ENCODE results near the gene ELP2. TPM values are rescaled to one million over a fixed set of nuclear protein-coding genes. Genes with fewer than 3 reads are reported as not detected.

Gene ELP2
- total and polyA plus RNA-seq, 2 of the 8 experiments (the other 6 are each of a cell fraction or from before 2014, with no cell fraction given): 55.8 to 165 TPM

GRCh38 chr18:36176177-36176584 lies 46.5 kb downstream of the ELP2 start:
- Histone ChIP-seq H2BK120ac (replicated peaks; ENCODE audit: low read depth, low read length) (no peak overlapping the region), H3K23me2 (ENCODE audit: low read depth, low read length) (no peaks in the 10 kb centered on the region), H4K8ac (ENCODE audit: extremely low read depth, insufficient read depth, low read length) (no peak overlapping the region), H3K79me2 (ENCODE audit: control insufficient read depth in 1 of 2, insufficient read depth in 2 of 2, low read length in 2 of 2) (no peaks in the 10 kb centered on the region), H3K9me3 (ENCODE audit: insufficient read depth in 2 of 2, low read depth in 1 of 2, low read length in 1 of 2) (no peaks in the 10 kb centered on the region), H3K14ac (ENCODE audit: insufficient read length) (no peak overlapping the region), H3K23ac (ENCODE audit: insufficient read length) (no peak overlapping the region), H2BK12ac (ENCODE audit: low read depth, low read length) (no peak overlapping the region), H3K4me1 (replicated peaks in 1 of 4; ENCODE audit: control insufficient read depth in 3 of 4, insufficient read depth in 4 of 4, low read length in 3 of 4) (no peaks in the 10 kb centered on the region), H3K4me2 (ENCODE audit: insufficient read depth in 1 of 2, low read depth in 2 of 2, low read length in 2 of 2) (no peak overlapping the region), H2BK5ac (ENCODE audit: low read depth, low read length) (no peak overlapping the region), H4K5ac (ENCODE audit: insufficient read length, low read depth, low read length) (no peak overlapping the region), H2AFZ (ENCODE audit: low read length) (no peak overlapping the region), H4K91ac (replicated peaks; ENCODE audit: insufficient read length, low read length) (no peak overlapping the region), H3K56ac (replicated peaks; ENCODE audit: insufficient read length, low read depth, low read length) (no peak overlapping the region), H3K36me3 (ENCODE audit: control insufficient read depth in 2 of 4, insufficient read depth in 4 of 4, low read length in 3 of 4) (peaks cover 4 to 50% (median 35%) of the 10 kb centered on the region in 4 experiments; a peak in 7 of 8 replicates), H2AK5ac (ENCODE audit: low read depth, low read length) (no peak overlapping the region), H3K9ac (replicated peaks in 1 of 4; ENCODE audit: extremely low read depth in 1 of 4, low read depth in 3 of 4, low read length in 3 of 4) (no peak overlapping the region), H3K4me3 (ENCODE audit: extremely low read depth in 1 of 4, insufficient read depth in 2 of 4, low read depth in 3 of 4, low read length in 4 of 4) (no peak overlapping the region), H3K27me3 (replicated peaks in 1 of 4; ENCODE audit: control insufficient read depth in 3 of 4, extremely low read depth in 1 of 4, insufficient read depth in 3 of 4, low read length in 3 of 4) (no peaks in the 10 kb centered on the region), H3K4ac (replicated peaks; ENCODE audit: insufficient read length, low read depth, low read length) (no peak overlapping the region), H2BK15ac (ENCODE audit: low read length) (no peak overlapping the region), H3K27ac (ENCODE audit: low read depth, low read length) (no peak overlapping the region), H3K79me1 (ENCODE audit: low read depth, low read length) (no peaks in the 10 kb centered on the region), H3K18ac (ENCODE audit: extremely low read depth, low read length) (no peak overlapping the region), H2BK20ac (ENCODE audit: low read length) (no peak overlapping the region), H4K20me1 (replicated peaks in 1 of 2; ENCODE audit: control insufficient read depth in 1 of 2, insufficient read depth in 2 of 2, low read length in 2 of 2) (peaks cover 0 to 2% of the 10 kb centered on the region in 2 experiments)
- DNase-seq (ENCODE audit: low read depth in 1 of 2, low spot score in 2 of 2): no peak
- no peak for FAIRE-seq
- ChIA-PET POLR2A (ENCODE audit: partially characterized antibody) (interaction anchor here (0.8 to 1.2 kb wide), 2 partner anchors 9 to 19 kb away, joined by 3 to 4 read pairs; no protein-coding TSS in a partner anchor), CTCF (ENCODE audit: partially characterized antibody) (interaction anchor here (1.5 kb wide), 1 partner anchor 24 kb away, joined by 3 read pairs; no protein-coding TSS in a partner anchor)
- no peak for TF ChIP-seq CBX5 (IDR thresholded peaks at IDR 0.05; ENCODE audit: low read depth, low read length)
- no peak for TF ChIP-seq CBX8 (IDR thresholded peaks at IDR 0.05; ENCODE audit: borderline replicate concordance, low read depth, low read length)
- no peak for TF ChIP-seq SP4 (IDR thresholded peaks at IDR 0.05; ENCODE audit: low read length)
- WGBS, 2 experiments (ENCODE audit: extremely low coverage in 1 of 2, insufficient coverage in 1 of 2, insufficient read length in 1 of 2, insufficient replicate concordance in 2 of 2, low coverage in 1 of 2, low lambda C conversion rate in 2 of 2, missing lambda C conversion rate in 1 of 2): 90% methylated on average over 2 of the region's 2 CpGs; no CpG with 5 or more reads in 1 of the 2 experiments
